ENCODE measurements around the gene PRMT6. TPM values are rescaled to one million over a fixed set of nuclear protein-coding genes. Genes with fewer than 3 reads are reported as not detected.
"Not testable (repeated sequence)": the region's sequence is repeated elsewhere in the genome, so short reads cannot be mapped to it uniquely, and the experiment has no call there.

The PRMT6 gene
- total RNA-seq, 2 experiments from 2014 or later = 15.7 to 16.4 TPM

DNA sequence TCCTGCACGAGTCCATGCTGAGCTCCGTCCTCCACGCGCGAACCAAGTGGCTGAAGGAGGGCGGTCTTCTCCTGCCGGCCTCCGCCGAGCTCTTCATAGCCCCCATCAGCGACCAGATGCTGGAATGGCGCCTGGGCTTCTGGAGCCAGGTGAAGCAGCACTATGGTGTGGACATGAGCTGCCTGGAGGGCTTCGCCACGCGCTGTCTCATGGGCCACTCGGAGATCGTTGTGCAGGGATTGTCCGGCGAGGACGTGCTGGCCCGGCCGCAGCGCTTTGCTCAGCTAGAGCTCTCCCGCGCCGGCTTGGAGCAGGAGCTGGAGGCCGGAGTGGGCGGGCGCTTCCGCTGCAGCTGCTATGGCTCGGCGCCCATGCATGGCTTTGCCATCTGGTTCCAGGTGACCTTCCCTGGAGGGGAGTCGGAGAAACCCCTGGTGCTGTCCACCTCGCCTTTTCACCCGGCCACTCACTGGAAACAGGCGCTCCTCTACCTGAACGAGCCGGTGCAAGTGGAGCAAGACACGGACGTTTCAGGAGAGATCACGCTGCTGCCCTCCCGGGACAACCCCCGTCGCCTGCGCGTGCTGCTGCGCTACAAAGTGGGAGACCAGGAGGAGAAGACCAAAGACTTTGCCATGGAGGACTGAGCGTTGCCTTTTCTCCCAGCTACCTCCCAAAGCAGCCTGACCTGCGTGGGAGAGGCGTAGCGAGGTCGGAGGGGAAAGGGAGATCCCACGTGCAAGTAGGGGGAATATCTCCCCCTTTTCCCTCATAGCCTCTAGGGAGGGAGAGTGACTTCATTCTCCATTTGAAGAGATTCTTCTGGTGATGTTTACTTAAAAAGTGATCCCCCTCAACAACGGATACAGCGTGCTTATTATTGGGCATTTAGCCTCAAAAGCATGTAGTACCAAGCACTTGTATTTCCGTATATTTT, 991 bp downstream of the PRMT6 start:
- CTCF ChIA-PET = no interaction called here
- POLR2A ChIA-PET = no interaction called here
- Mint-ChIP-seq H3K27me3 (no peaks in the 10 kb centered on the region), H3K4me1 (peaks cover 29% of the 10 kb centered on the region), H3K36me3 (ENCODE audit: low read depth) (peaks cover 20% of the 10 kb centered on the region), H3K9me3 (peaks cover 3% of the 10 kb centered on the region), H3K27ac (peak overlapping the region; percentile 98), H3K4me3 (peak overlapping the region; percentile 95)
- DNase-seq = peak; percentile 30

GRCh38 chr1:107058245-107059032, 2.0 kb downstream of the PRMT6 start:
- no peak for DNase-seq
- H3K27ac Mint-ChIP-seq = peak overlapping the region; percentile 5
- peaks cover 3% of the 10 kb centered on the region for H3K9me3 Mint-ChIP-seq
- H3K36me3 Mint-ChIP-seq (ENCODE audit: low read depth) = peaks cover 20% of the 10 kb centered on the region
- peak overlapping the region; percentile 95 for H3K4me3 Mint-ChIP-seq
- ChIA-PET POLR2A (no interaction called here), CTCF (no interaction called here)
- H3K27me3 Mint-ChIP-seq = no peaks in the 10 kb centered on the region
- peaks cover 29% of the 10 kb centered on the region for H3K4me1 Mint-ChIP-seq

DNA sequence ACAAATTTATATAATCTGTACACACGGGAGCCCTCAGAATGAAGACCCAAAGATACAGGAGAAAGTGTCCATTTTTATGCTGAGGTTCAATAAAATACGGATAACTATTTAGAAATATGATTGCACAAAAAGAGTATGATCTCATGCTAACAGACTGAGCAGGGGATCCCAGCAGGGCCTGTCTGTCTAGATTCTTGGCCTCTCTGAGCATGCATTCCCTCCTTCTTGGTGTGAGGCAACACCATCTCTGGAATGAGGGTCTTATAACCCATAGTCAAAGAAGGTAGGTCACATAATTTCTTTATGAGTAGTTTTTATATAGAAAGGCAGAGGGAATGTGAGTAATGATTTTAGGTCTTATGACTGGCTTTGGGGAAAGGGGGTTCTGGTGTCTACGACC, 5.4 kb downstream of the PRMT6 start:
- Mint-ChIP-seq H3K4me3 (no peak overlapping the region), H3K36me3 (ENCODE audit: low read depth) (peaks cover 17% of the 10 kb centered on the region), H3K27me3 (no peaks in the 10 kb centered on the region), H3K9me3 (no peaks in the 10 kb centered on the region), H3K27ac (no peak overlapping the region), H3K4me1 (peaks cover 20% of the 10 kb centered on the region)
- CTCF ChIA-PET = no interaction called here
- POLR2A ChIA-PET = no interaction called here
- DNase-seq = no peak

GRCh38 chr1:107073493-107073892, 17.0 kb downstream of the PRMT6 start:
- H3K4me3 Mint-ChIP-seq = no peak overlapping the region
- H3K27ac Mint-ChIP-seq = no peak overlapping the region
- no peaks in the 10 kb centered on the region for H3K27me3 Mint-ChIP-seq
- POLR2A ChIA-PET = no interaction called here
- H3K9me3 Mint-ChIP-seq = no peaks in the 10 kb centered on the region
- H3K36me3 Mint-ChIP-seq (ENCODE audit: low read depth) = no peaks in the 10 kb centered on the region
- CTCF ChIA-PET = no interaction called here
- no peak for DNase-seq
- no peaks in the 10 kb centered on the region for H3K4me1 Mint-ChIP-seq

DNA sequence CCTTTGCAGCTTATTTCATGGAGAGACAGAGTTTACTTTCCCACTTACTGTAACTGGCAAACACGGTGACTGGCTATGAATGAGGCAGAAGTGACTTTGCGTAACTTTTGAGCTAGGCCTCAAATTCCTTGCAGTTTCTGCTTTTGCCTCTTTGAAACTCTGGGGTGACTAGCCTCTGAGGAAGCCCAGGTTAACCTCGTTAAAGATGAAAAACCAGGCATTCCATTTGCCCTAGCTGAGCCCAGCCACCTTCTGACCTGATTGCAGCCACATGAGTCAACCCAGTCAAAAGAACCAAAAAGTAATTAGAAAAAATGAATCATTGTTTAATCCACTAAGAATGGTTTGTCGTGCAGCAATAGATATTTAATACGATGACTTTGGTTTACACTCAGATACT, 20.4 kb downstream of the PRMT6 start:
- Mint-ChIP-seq H3K36me3 (ENCODE audit: low read depth) (no peaks in the 10 kb centered on the region), H3K4me3 (no peak overlapping the region)

GRCh38 chr1:107079249-107079648, 22.8 kb downstream of the PRMT6 start:
- H3K9me3 Mint-ChIP-seq = no peaks in the 10 kb centered on the region
- H3K27ac Mint-ChIP-seq = no peak overlapping the region
- CTCF ChIA-PET = no interaction called here
- POLR2A ChIA-PET = no interaction called here
- peaks cover 9% of the 10 kb centered on the region for H3K27me3 Mint-ChIP-seq
- H3K4me1 Mint-ChIP-seq = no peaks in the 10 kb centered on the region
- H3K4me3 Mint-ChIP-seq = no peak overlapping the region
- no peak for DNase-seq
- H3K36me3 Mint-ChIP-seq (ENCODE audit: low read depth) = no peaks in the 10 kb centered on the region

More for the DNA sequence above, 20.4 kb downstream of the PRMT6 start:
- DNase-seq = no peak
- H3K27ac Mint-ChIP-seq = no peak overlapping the region
- ChIA-PET CTCF (no interaction called here), POLR2A (no interaction called here)
- H3K4me1 Mint-ChIP-seq = no peaks in the 10 kb centered on the region
- peaks cover 3% of the 10 kb centered on the region for H3K27me3 Mint-ChIP-seq
- no peaks in the 10 kb centered on the region for H3K9me3 Mint-ChIP-seq

DNA sequence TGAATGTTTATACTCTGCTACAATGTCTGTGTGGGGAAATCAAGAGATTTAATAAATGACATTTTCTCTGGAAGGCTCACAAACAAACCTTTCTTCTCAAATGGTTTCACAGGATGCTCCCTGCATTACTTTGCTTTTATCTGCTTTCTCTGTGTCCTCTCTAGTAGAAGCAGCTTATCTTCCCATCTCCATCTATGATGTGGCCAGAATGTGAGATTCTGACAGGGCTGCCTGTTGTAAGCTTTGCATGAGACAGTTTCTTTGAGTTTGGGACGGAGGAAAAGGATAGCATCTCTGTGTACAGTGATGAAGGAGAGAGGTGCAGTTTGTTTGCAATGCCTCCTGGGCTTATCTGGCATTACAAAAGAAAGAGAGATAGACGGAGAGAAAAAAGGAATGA, 24.6 kb downstream of the PRMT6 start:
- ChIA-PET POLR2A (no interaction called here), CTCF (no interaction called here)
- H3K27me3 Mint-ChIP-seq = peaks cover 9% of the 10 kb centered on the region
- peaks cover 4% of the 10 kb centered on the region for H3K9me3 Mint-ChIP-seq
- DNase-seq = no peak
- no peaks in the 10 kb centered on the region for H3K4me1 Mint-ChIP-seq
- no peak overlapping the region for H3K27ac Mint-ChIP-seq
- H3K4me3 Mint-ChIP-seq = no peak overlapping the region
- no peaks in the 10 kb centered on the region for H3K36me3 Mint-ChIP-seq (ENCODE audit: low read depth)

- Mint-ChIP-seq H3K27ac (no peak overlapping the region), H3K9me3 (no peaks in the 10 kb centered on the region), H3K4me1 (no peaks in the 10 kb centered on the region), H3K27me3 (peaks cover 3% of the 10 kb centered on the region), H3K4me3 (no peak overlapping the region), H3K36me3 (ENCODE audit: low read depth) (no peaks in the 10 kb centered on the region)
- ChIA-PET POLR2A (no interaction called here), CTCF (no interaction called here)
- DNase-seq = no peak
Observed at GRCh38 chr1:107091418-107091817, 34.9 kb downstream of the PRMT6 start.

GRCh38 chr1:107093395-107093794, 36.9 kb downstream of the PRMT6 start:
- H3K9me3 Mint-ChIP-seq; H3K36me3 Mint-ChIP-seq (ENCODE audit: low read depth); H3K27me3 Mint-ChIP-seq: not testable (repeated sequence)

GRCh38 chr1:107095647-107096046, 39.2 kb downstream of the PRMT6 start:
- no peak for DNase-seq
- ChIA-PET POLR2A (no interaction called here), CTCF (no interaction called here)
- H3K36me3 Mint-ChIP-seq (ENCODE audit: low read depth) = no peaks in the 10 kb centered on the region
- H3K4me3 Mint-ChIP-seq = no peak overlapping the region
- peaks cover 2% of the 10 kb centered on the region for H3K4me1 Mint-ChIP-seq
- H3K27ac Mint-ChIP-seq = no peak overlapping the region
- H3K27me3 Mint-ChIP-seq = no peaks in the 10 kb centered on the region
- no peaks in the 10 kb centered on the region for H3K9me3 Mint-ChIP-seq

More at GRCh38 chr1:107093395-107093794, 36.9 kb downstream of the PRMT6 start:
- DNase-seq, H3K27ac Mint-ChIP-seq, CTCF ChIA-PET, H3K4me1 Mint-ChIP-seq, POLR2A ChIA-PET, H3K4me3 Mint-ChIP-seq: not testable (repeated sequence)

- H3K27ac Mint-ChIP-seq = no peak overlapping the region
- no peaks in the 10 kb centered on the region for H3K36me3 Mint-ChIP-seq (ENCODE audit: low read depth)
- CTCF ChIA-PET = no interaction called here
- H3K4me1 Mint-ChIP-seq = peaks cover 2% of the 10 kb centered on the region
- H3K4me3 Mint-ChIP-seq = no peak overlapping the region
- POLR2A ChIA-PET = no interaction called here
- H3K9me3 Mint-ChIP-seq = no peaks in the 10 kb centered on the region
- DNase-seq = no peak
- H3K27me3 Mint-ChIP-seq = peaks cover 2% of the 10 kb centered on the region
Observed at GRCh38 chr1:107096690-107097089, 40.2 kb downstream of the PRMT6 start.

- Mint-ChIP-seq H3K27me3 (peaks cover 2% of the 10 kb centered on the region), H3K4me3 (no peak overlapping the region), H3K27ac (no peak overlapping the region), H3K4me1 (peaks cover 2% of the 10 kb centered on the region), H3K9me3 (no peaks in the 10 kb centered on the region), H3K36me3 (ENCODE audit: low read depth) (no peaks in the 10 kb centered on the region)
- CTCF ChIA-PET = no interaction called here
- DNase-seq = no peak
- POLR2A ChIA-PET = no interaction called here
Observed at GRCh38 chr1:107098961-107099360, 42.5 kb downstream of the PRMT6 start.

GRCh38 chr1:107100331-107100984, 44.0 kb downstream of the PRMT6 start:
- Mint-ChIP-seq H3K27ac (no peak overlapping the region), H3K4me1 (peaks cover 2% of the 10 kb centered on the region), H3K36me3 (ENCODE audit: low read depth) (no peaks in the 10 kb centered on the region), H3K9me3 (no peaks in the 10 kb centered on the region), H3K27me3 (peaks cover 2% of the 10 kb centered on the region), H3K4me3 (no peak overlapping the region)
- ChIA-PET CTCF (no interaction called here), POLR2A (no interaction called here)
- DNase-seq = no peak
